Brain pericyte (primary cell): ENCODE data around the gene CDK8.

ENCODE experiments used
- DNase-seq: peaks from one replicate; pipeline ENCODE4 v3.0.0-alpha.2; 2012; ENCODE audit warnings: low read depth, low spot score

CDK8 gene

DNA sequence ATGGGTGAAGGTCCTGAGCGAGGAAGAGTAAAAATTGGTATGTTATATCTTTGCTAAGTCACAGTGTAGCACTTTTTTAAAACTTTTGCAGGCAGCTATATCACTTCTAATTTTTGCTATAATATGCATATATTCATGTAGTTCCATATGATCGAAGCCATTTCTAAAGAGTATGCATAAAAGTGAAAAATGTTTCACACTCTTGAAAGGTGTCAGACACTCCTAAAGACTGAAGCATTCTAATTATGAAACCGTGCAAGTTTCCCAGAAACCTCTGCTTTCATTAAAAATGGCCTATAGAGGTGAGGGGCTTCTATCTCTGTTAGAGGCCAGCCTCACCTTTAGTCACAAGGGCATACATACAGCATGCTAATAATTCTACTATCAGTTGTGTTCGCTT, 128.9 kb downstream of the CDK8 start:
- no peak for DNase-seq

- no peak for DNase-seq
These were observed 130.7 kb downstream of the CDK8 start for GRCh38 chr13:26384587-26384986.

- DNase-seq = no peak
These were observed 132.1 kb downstream of the CDK8 start for GRCh38 chr13:26386026-26386425.

DNA sequence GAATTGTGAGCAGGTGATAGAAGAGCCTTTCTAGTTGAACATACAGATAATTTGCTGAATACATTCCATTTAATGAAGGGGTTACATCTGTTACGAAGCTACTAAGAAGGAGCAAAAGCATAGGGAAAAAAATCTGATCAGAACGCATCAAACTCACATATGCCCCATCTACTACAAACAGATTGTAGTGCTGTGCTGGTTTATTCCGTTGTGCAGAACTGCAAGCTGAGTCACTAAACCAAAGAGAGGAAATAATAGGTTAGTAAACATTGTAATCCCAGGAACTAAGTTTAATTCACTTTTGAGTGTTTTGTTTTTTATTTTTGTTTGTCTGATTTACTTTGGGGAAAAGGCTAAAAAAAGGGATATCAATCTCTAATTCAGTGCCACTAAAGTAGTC, 136.3 kb downstream of the CDK8 start:
- no peak for DNase-seq

DNA sequence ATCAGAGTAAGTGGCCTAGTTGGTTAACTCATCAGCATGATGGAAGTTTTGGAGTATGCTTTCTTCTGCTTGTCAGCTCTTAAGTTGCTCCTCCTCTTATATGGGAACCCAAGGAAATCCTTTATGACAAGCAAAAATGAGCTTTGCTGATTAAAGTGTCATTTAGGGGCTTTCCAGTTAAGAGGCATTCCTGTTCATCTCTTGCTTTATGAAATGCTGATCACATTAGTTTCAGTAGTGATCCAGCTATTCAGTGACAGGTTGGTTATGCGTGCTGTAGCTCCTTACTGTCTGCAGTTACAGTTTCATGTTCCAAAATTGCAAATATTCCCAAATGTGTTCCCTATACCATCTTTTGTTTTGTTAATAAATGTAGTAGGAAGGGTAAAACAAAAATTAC, 146.6 kb downstream of the CDK8 start:
- DNase-seq = no peak

GRCh38 chr13:26401069-26401468, 147.1 kb downstream of the CDK8 start:
- no peak for DNase-seq

DNA sequence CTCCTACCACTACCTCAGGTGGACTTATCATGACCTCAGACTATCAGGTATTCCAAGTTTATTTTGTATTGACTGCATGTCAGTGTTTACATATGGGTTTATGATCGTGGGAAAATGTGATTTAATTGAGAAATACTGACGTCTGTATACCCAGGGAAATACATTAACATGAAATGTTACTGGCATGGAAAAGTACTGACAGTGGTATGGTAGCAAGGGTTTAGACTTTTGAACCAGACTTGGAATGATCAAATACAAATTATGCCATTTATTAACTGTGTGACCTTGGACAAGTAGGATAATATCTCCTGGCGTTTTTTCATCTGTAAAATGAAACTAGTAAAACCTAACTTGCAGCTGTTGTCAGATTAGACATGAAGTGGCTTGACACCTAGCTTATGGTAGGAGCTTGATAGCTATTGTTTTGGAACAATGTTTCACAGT, 147.7 kb downstream of the CDK8 start:
- DNase-seq = no peak

GRCh38 chr13:26406791-26407190, 152.9 kb downstream of the CDK8 start:
- no peak for DNase-seq

- DNase-seq = no peak
These were observed 157.3 kb downstream of the CDK8 start for GRCh38 chr13:26411206-26411605.

DNA sequence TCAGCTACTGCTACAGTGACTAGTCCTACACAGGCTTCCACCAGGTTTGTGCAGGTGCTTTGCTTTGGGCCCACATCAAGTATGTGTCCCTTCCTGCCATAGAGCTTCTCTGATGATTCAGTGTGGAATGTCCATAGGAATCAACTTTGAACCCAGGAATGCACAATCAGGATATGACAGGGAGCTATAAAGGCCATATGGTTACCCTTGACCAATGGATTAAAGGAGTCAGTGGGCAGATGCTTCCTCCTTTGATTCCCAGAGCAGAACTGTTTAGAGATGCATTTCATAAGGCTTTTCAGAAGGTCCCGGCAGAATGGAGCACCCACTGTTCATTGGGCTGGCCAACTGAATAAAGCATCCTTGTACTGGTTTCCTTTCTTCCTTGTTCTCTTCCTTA, 158.3 kb downstream of the CDK8 start:
- DNase-seq = no peak

GRCh38 chr13:26412936-26413716, 159.2 kb downstream of the CDK8 start:
- DNase-seq = no peak

DNA sequence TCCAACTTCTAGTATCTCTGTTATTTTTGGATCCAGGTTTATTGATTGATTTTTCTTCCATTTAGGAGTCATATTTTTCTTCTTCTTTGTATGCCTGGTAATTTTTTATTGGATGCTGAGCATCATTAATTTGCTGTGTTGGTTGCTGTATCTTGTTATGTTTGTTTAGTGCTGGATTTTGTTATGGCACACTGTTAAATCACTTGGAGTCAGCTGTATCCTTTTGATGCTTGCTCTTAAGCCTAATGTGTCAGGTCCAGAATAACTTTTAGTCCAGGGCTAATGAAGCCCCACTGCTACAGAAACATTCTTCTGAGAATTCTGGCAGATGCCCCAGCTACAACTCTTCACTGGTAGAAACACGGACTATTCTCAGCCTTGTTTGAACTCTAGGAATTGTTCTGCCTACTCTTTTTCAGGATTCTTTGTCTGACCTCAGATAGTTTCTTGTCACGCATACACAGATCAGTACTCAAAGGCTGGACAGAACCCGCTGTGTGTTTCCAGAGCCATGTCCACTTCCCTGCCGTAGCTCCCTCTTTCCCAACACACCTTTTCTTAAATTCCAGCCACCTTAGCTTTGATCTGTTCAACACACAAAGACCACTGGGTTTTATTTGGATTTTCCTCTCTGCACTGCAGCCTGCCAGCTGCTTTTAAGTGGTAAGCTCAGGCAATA, 166.5 kb downstream of the CDK8 start:
- no peak for DNase-seq

- no peak for DNase-seq
These were observed 168.1 kb downstream of the CDK8 start for GRCh38 chr13:26422036-26422435.

GRCh38 chr13:26423629-26424028, 169.7 kb downstream of the CDK8 start:
- DNase-seq = no peak

GRCh38 chr13:26424181-26424580, 170.3 kb downstream of the CDK8 start:
- no peak for DNase-seq

- no peak for DNase-seq
These were observed 171.8 kb downstream of the CDK8 start for GRCh38 chr13:26425443-26426358.

DNA sequence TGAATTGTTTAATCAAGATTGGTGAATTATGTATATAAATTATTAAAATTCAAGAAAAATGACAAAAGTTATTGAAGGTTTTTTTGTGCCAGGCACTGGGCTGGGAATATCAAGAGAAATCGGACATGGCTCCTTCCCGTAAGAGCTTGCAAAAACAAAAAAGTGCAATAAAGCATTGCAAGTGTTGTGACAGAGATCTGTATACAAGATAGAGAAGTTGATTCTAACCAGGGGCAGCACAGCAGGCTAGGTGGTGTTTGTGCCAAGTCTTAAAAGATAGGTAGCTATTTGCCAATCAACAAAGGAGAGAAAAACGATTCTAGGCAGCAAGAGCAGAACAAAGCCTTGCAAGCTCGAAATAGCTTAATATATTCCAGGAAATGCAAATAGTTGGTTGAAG, 179.8 kb downstream of the CDK8 start:
- no peak for DNase-seq

- no peak for DNase-seq
These were observed 181.2 kb downstream of the CDK8 start for GRCh38 chr13:26435171-26435570.

- no peak for DNase-seq
These were observed 181.7 kb downstream of the CDK8 start for GRCh38 chr13:26435646-26436045.

- no peak for DNase-seq
These were observed 183.0 kb downstream of the CDK8 start for GRCh38 chr13:26436914-26437313.

DNA sequence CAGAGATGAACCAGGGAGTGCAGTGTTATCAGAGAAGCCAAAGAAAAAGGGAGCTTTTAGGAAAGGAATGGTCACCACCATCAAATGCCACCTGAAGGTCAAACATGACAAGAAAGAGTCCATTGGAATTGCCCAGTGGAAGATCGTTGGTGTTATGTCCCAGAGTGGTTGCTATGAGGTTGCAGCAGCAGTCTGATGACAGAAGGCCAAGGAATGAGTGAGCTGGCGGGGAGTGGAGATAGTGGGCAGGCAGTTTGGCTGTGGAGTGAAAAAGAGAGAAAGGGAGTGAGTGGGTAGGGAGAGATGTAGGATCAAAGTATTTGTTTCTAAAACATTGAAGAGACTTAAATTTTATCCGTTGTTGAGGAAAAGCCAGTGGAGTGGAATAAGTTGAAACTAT, 186.2 kb downstream of the CDK8 start:
- DNase-seq = no peak

DNA sequence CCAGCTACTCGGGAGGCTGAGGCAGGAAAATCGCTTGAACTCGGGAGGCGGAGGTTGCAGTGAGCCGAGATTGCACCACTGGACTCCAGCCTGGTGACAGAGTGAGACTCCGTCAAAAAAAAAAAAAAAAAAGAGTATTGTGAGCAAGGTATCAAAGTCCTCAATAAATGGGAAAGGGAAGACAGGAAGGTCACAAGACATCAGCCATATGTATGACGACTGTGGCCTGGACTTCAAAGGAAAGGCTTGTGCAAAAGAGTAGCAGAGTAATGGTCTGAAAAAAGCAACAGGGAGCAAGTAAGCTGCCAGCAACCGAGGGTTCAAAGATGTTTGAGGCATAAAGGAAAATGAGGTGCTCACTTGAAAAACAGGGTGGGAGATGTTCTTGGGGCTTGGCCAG, 187.5 kb downstream of the CDK8 start:
- DNase-seq = no peak
